GM12874 (cell line): ENCODE data around the gene ERFE.

Experiments used
- CTCF ChIP-seq: IDR thresholded peaks from 2 replicates; pipeline ENCODE4 v1.5.1; 2011; ENCODE audit warnings: low read depth, mild to moderate bottlenecking, control low read depth, low read length, moderate library complexity; ENCODE audit not compliant: insufficient read depth

The ERFE gene

GRCh38 chr2:238119756-238120462 is 38.9 kb upstream of the ERFE start:
- TF ChIP-seq CTCF = no peak

- TF ChIP-seq CTCF = no peak
Observed at GRCh38 chr2:238120463-238121298, 38.1 kb upstream of the ERFE start.

- TF ChIP-seq CTCF = no peak
Observed at GRCh38 chr2:238121511-238122286, 37.1 kb upstream of the ERFE start.

- TF ChIP-seq CTCF = no peak
Observed at GRCh38 chr2:238122287-238123217, 36.2 kb upstream of the ERFE start.

GRCh38 chr2:238123218-238123971 is 35.4 kb upstream of the ERFE start:
- TF ChIP-seq CTCF = no peak

GRCh38 chr2:238123991-238124470 is 34.7 kb upstream of the ERFE start:
- TF ChIP-seq CTCF = no peak
